ENCODE measurements around the gene SF3A2. TPM values are rescaled to one million over a fixed set of nuclear protein-coding genes. Genes with fewer than 3 reads are reported as not detected.

Gene SF3A2
- total RNA-seq, 1 experiment from 2014 or later = 184 TPM

DNA sequence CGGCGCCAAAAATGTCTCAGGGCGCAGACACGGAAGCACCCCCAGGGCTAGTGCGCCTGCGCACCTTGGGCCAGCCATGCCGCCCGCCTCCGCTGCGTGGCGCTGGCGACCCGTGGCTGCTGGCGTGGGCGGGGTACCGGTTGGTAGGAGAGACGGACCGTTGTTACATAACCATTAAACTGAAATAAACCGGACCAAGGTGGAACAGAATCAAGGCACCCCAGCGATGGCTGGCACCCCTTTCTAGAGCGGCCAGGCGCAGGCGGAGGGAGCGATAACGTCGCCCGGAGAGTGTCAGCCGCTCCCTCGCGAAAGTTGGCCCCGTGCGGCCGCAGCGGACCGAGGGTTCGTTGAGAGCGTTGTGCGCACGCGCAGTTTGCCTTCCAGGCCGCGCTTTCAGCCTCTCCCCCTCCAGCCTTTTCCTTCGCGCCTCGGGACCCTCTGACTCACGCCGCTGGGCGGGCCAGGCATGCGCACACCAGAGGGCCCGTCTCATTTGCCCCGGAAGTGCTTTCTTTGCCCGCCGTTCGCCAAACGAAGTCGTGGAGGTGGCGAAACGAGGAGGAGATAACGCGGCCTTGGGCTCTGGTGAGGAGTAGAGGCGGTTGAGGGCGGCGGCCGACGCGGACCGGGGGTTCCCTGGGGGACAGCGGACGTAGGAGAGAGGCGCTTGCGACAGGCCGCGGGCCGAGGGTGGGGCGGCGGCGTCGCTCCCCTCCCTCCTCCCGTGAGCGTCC, at the start of gene SF3A2, which contains the start of gene PLEKHJ1 (continued):
- no peak; the same call in 1 of the 2 replicates for TF ChIP-seq CREM (CRISPR knock-in tag; IDR thresholded peaks at IDR 0.05)
- no peak for TF ChIP-seq ZNF423 (CRISPR knock-in tag; IDR thresholded peaks at IDR 0.05)
- peak; percentile 83 for TF ChIP-seq FOXP1 (CRISPR knock-in tag; IDR thresholded peaks at IDR 0.05; ENCODE audit: borderline replicate concordance)
- TF ChIP-seq JUN (CRISPR knock-in tag; IDR thresholded peaks at IDR 0.05) = peak; percentile 50; the same call in 1 of the 2 replicates
- TF ChIP-seq IRF2 (CRISPR knock-in tag; IDR thresholded peaks at IDR 0.05; ENCODE audit: borderline replicate concordance, low read depth) = no peak
- TF ChIP-seq, protein P1, sequence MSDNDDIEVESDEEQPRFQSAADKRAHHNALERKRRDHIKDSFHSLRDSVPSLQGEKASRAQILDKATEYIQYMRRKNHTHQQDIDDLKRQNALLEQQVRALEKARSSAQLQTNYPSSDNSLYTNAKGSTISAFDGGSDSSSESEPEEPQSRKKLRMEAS (CRISPR knock-in tag; IDR thresholded peaks at IDR 0.05) = peak; percentile 99
- TF ChIP-seq, protein P2, sequence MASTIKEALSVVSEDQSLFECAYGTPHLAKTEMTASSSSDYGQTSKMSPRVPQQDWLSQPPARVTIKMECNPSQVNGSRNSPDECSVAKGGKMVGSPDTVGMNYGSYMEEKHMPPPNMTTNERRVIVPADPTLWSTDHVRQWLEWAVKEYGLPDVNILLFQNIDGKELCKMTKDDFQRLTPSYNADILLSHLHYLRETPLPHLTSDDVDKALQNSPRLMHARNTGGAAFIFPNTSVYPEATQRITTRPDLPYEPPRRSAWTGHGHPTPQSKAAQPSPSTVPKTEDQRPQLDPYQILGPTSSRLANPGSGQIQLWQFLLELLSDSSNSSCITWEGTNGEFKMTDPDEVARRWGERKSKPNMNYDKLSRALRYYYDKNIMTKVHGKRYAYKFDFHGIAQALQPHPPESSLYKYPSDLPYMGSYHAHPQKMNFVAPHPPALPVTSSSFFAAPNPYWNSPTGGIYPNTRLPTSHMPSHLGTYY (CRISPR knock-in tag; IDR thresholded peaks at IDR 0.05) = no peak
- TF ChIP-seq, protein P3, sequence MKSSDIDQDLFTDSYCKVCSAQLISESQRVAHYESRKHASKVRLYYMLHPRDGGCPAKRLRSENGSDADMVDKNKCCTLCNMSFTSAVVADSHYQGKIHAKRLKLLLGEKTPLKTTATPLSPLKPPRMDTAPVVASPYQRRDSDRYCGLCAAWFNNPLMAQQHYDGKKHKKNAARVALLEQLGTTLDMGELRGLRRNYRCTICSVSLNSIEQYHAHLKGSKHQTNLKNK (CRISPR knock-in tag; IDR thresholded peaks at IDR 0.05) = no peak
- TF ChIP-seq SP1 (CRISPR knock-in tag; conservative IDR thresholded peaks at IDR 0.05) = peak; percentile 88
- TF ChIP-seq, protein P4, sequence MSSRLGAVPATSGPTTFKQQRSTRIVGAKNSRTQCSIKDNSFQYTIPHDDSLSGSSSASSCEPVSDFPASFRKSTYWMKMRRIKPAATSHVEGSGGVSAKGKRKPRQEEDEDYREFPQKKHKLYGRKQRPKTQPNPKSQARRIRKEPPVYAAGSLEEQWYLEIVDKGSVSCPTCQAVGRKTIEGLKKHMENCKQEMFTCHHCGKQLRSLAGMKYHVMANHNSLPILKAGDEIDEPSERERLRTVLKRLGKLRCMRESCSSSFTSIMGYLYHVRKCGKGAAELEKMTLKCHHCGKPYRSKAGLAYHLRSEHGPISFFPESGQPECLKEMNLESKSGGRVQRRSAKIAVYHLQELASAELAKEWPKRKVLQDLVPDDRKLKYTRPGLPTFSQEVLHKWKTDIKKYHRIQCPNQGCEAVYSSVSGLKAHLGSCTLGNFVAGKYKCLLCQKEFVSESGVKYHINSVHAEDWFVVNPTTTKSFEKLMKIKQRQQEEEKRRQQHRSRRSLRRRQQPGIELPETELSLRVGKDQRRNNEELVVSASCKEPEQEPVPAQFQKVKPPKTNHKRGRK (CRISPR knock-in tag; IDR thresholded peaks at IDR 0.05; ENCODE audit: borderline replicate concordance) = no peak
- TF ChIP-seq, protein P5, sequence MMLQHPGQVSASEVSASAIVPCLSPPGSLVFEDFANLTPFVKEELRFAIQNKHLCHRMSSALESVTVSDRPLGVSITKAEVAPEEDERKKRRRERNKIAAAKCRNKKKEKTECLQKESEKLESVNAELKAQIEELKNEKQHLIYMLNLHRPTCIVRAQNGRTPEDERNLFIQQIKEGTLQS (CRISPR knock-in tag; conservative IDR thresholded peaks at IDR 0.05) = no peak
- TF ChIP-seq SOX15 (CRISPR knock-in tag; IDR thresholded peaks at IDR 0.05) = no peak
- TF ChIP-seq, protein P6, sequence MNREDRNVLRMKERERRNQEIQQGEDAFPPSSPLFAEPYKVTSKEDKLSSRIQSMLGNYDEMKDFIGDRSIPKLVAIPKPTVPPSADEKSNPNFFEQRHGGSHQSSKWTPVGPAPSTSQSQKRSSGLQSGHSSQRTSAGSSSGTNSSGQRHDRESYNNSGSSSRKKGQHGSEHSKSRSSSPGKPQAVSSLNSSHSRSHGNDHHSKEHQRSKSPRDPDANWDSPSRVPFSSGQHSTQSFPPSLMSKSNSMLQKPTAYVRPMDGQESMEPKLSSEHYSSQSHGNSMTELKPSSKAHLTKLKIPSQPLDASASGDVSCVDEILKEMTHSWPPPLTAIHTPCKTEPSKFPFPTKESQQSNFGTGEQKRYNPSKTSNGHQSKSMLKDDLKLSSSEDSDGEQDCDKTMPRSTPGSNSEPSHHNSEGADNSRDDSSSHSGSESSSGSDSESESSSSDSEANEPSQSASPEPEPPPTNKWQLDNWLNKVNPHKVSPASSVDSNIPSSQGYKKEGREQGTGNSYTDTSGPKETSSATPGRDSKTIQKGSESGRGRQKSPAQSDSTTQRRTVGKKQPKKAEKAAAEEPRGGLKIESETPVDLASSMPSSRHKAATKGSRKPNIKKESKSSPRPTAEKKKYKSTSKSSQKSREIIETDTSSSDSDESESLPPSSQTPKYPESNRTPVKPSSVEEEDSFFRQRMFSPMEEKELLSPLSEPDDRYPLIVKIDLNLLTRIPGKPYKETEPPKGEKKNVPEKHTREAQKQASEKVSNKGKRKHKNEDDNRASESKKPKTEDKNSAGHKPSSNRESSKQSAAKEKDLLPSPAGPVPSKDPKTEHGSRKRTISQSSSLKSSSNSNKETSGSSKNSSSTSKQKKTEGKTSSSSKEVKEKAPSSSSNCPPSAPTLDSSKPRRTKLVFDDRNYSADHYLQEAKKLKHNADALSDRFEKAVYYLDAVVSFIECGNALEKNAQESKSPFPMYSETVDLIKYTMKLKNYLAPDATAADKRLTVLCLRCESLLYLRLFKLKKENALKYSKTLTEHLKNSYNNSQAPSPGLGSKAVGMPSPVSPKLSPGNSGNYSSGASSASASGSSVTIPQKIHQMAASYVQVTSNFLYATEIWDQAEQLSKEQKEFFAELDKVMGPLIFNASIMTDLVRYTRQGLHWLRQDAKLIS (CRISPR knock-in tag; IDR thresholded peaks at IDR 0.05; ENCODE audit: borderline replicate concordance) = peak; percentile 97; the same call in 1 of the 2 replicates

DNA sequence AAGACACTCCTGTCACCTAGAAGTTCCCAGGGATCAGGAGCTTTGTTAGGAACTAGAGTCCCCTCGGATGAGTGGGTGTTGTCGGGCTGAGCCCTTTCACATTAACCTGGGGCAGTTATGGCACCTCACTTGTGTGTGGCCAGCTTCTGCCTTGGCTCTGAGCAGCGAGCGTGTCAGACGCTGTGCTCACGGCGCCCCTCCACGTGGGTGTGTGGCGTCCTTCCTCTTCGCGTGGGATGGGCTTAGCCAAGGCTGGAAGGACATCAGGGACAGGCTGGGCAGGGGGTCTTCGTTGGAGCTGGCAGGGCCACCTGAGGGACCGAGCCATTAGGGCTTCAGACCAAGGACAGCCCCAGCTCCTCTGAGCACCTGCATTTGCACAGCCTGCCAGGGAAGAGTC, 49.5 kb upstream of the SF3A2 start:
- POLR2A ChIA-PET = no interaction called here
- Mint-ChIP-seq H3K9me3 (no peaks in the 10 kb centered on the region), H3K27ac (peak overlapping the region; percentile 56), H3K4me3 (no peak overlapping the region), H3K27me3 (ENCODE audit: low read depth) (no peaks in the 10 kb centered on the region), H3K36me3 (peaks cover 38% of the 10 kb centered on the region), H3K4me1 (no peaks in the 10 kb centered on the region)
- ATAC-seq (no peak), DNase-seq (ENCODE audit: low spot score) (no peak)
- TF ChIP-seq, protein P7, sequence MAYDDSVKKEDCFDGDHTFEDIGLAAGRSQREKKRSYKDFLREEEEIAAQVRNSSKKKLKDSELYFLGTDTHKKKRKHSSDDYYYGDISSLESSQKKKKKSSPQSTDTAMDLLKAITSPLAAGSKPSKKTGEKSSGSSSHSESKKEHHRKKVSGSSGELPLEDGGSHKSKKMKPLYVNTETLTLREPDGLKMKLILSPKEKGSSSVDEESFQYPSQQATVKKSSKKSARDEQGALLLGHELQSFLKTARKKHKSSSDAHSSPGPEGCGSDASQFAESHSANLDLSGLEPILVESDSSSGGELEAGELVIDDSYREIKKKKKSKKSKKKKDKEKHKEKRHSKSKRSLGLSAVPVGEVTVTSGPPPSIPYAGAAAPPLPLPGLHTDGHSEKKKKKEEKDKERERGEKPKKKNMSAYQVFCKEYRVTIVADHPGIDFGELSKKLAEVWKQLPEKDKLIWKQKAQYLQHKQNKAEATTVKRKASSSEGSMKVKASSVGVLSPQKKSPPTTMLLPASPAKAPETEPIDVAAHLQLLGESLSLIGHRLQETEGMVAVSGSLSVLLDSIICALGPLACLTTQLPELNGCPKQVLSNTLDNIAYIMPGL (CRISPR knock-in tag; IDR thresholded peaks at IDR 0.05) = no peak
- TF ChIP-seq, protein P8, sequence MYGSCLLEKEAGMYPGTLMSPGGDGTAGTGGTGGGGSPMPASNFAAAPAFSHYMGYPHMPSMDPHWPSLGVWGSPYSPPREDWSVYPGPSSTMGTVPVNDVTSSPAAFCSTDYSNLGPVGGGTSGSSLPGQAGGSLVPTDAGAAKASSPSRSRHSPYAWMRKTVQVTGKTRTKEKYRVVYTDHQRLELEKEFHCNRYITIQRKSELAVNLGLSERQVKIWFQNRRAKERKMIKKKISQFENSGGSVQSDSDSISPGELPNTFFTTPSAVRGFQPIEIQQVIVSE (CRISPR knock-in tag; IDR thresholded peaks at IDR 0.05; ENCODE audit: borderline replicate concordance) = no peak
- TF ChIP-seq FOXP1 (CRISPR knock-in tag; IDR thresholded peaks at IDR 0.05; ENCODE audit: borderline replicate concordance) (no peak), SMAD4 (CRISPR knock-in tag; IDR thresholded peaks at IDR 0.05) (no peak), TCF7 (CRISPR knock-in tag; IDR thresholded peaks at IDR 0.05; ENCODE audit: low read depth) (no peak), ZNF423 (CRISPR knock-in tag; IDR thresholded peaks at IDR 0.05) (no peak)
- TF ChIP-seq, protein P9, sequence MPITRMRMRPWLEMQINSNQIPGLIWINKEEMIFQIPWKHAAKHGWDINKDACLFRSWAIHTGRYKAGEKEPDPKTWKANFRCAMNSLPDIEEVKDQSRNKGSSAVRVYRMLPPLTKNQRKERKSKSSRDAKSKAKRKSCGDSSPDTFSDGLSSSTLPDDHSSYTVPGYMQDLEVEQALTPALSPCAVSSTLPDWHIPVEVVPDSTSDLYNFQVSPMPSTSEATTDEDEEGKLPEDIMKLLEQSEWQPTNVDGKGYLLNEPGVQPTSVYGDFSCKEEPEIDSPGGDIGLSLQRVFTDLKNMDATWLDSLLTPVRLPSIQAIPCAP (CRISPR knock-in tag; IDR thresholded peaks at IDR 0.05) = no peak
- CTCF ChIA-PET = interaction anchor here (0.6 to 2.6 kb wide), 6 partner anchors 12 to 611 kb away, joined by 3 to 18 read pairs (median 3); no protein-coding TSS in a partner anchor
